GM12874 (cell line): ENCODE measurements around the gene SFXN1.

Experiments
- TF ChIP-seq, protein P1 (sequence below): IDR thresholded peaks from 2 replicates; pipeline ENCODE4 v1.5.1; 2011; ENCODE audit warnings: low read depth, mild to moderate bottlenecking, control low read depth, low read length, moderate library complexity; ENCODE audit not compliant: insufficient read depth

Gene SFXN1

DNA sequence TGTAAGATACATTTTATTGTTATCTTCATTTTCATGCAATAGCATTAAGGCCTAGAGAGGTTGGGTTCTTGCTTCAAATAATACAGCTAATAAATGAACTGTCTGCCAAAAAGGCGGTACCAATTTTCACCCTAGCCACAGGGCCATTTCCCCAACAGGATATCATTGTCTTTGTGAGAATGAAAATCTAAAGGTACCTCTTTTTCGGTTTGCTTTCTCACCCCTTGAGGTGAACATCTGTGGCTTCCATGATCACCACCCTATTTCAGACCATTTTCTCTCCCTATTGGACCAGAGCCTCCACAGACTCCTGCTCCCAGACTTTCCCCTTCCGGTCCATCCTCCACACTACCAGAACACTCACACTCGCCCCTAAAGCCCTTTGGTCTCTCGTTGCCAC lies 60.2 kb downstream of the SFXN1 start:
- TF ChIP-seq, protein P1, sequence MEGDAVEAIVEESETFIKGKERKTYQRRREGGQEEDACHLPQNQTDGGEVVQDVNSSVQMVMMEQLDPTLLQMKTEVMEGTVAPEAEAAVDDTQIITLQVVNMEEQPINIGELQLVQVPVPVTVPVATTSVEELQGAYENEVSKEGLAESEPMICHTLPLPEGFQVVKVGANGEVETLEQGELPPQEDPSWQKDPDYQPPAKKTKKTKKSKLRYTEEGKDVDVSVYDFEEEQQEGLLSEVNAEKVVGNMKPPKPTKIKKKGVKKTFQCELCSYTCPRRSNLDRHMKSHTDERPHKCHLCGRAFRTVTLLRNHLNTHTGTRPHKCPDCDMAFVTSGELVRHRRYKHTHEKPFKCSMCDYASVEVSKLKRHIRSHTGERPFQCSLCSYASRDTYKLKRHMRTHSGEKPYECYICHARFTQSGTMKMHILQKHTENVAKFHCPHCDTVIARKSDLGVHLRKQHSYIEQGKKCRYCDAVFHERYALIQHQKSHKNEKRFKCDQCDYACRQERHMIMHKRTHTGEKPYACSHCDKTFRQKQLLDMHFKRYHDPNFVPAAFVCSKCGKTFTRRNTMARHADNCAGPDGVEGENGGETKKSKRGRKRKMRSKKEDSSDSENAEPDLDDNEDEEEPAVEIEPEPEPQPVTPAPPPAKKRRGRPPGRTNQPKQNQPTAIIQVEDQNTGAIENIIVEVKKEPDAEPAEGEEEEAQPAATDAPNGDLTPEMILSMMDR: no peak

DNA sequence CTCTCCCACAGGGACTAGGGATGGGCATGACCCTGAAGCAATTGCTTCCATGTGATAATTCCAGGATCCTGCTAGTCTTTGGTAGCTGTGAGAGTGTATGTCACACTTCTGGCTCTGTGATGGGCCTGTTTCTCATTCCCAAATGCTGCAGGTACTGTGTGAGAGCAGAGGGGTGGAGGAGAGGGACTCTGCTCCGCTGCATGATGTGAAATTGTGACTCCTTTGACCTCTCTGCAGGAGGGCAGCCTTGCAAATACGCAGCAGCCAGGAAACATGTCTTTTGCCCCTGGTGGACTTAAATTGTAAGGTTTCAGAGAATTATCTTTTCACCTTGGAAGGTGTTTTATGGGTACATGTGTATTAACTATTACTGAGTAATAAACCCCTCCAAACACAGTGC lies 61.6 kb downstream of the SFXN1 start:
- TF ChIP-seq, protein P1: no peak

DNA sequence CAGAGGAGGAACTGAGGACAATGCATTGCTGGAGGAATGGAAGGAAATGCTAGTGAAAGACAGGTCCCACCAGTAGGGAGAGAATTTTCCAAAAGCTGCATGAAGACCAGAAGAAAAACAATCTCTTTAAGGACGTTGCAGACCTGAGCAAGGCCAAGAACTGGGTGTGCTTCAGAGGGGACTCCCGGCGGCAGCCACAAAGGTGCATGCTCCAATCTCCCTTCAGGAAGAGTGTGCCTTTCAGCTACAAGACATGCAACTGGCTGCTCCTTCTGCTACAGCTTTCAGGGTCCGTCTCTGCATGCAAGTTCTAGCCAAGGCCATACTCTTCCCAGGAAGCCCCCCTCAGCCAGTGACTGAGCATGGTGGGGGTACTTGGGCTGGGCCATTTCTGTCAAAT lies 62.9 kb downstream of the SFXN1 start:
- TF ChIP-seq, protein P1: no peak

DNA sequence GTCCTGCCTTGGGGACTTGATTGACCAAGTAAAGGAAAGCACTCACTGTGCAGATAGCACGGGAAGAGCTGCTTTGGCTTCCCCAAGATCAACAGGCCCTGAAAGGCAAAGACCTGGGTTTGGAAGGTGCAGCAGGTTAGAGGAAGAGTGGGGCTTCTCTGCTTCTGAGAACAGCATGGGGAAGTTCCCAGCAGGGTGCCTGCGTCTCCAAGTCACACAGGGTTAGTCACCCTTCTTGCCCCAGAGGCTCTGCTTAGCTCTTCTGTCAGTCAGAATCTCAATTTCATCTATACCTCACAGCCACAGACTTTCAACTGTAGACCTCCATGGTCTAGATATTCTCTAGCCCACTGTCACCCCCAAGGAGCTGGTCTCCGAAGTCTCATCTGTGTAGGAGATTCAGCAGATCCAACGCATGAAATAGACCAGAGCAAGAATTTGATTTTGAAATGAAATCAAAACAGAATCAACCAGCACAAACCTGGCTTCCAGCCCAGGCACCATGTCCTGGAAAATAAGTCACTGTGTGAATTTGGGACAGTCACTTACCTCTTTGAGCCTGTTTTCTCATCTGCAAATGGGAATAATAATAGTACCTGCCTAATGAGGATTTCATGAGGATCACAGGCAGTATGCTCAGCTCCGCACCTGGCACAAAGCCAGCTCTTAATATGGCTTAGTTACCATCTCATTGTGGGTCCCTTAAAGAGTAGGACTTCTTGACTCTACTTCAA lies 64.0 kb downstream of the SFXN1 start:
- TF ChIP-seq, protein P1: no peak

DNA sequence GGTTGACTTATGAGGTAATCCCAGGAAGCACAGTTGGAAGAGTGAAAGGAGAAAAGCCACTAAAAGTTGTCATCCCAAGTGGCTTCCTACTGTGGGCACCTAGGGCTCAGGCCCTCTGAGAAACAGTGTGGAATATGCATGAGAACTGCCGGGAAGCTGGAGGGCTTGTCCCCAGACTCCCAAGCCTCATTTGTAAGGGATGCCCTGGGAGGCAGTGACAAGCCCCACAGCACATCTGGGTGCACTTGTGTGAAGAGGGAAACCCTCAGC lies 64.5 kb downstream of the SFXN1 start:
- TF ChIP-seq, protein P1: no peak

DNA sequence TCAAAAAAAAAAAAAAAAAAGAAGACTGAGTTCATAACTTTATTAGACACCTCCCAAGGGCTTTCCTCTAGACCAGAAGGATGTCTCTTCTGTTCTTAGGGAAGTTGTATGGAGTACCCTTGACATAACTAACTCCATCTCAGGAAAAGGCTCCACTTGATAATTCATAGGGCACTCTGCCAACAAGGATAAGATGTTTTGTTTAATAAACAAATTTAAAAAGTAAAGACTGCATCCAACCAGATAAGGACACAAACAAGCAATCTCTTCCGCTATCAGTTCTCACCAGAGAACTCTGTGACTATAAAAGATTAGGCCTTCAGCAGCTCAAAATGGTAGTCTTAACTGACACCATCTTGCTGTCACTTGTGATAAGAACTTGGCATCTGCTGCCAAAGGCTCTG lies 65.8 kb downstream of the SFXN1 start:
- TF ChIP-seq, protein P1: no peak

DNA sequence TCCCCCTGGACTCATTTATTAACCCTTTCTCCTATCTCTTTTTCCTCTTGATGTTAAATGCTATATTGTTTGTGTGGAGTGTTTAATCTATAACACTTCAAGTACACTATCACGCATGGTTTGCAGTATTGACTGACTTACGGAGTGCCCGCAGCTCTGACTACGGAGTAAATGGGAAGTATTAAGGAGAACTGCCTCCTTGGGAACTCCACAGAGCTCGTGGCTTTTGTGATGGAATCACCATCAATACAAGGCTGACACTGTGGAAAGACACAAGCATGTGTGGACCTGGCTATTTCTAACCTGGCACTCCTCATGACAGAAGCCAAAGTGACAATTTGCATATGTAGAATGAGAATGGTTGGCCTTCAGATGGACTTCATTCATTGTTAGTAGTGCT lies 66.2 kb downstream of the SFXN1 start:
- TF ChIP-seq, protein P1: no peak

DNA sequence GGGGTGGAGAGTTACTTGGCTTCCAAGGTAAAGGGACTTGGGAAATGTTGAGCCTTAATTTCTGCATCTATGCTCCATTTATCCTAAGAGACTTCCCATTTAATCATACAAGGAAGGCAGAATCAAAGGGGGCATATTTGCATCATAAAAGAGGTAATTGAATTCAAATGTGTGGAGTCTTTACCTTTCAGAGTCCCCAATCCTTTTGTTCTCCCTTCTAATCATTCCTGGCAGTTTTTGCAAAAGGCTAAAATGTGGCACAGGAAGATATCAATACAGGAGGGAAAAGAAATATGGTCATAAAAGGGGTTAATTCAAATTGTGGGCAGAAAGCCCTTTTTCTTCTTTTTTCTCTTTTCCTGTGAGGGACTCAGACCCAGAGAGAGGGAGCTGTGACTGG lies 69.5 kb downstream of the SFXN1 start:
- TF ChIP-seq, protein P1: no peak
